ENCODE data around the gene ADORA2A. TPM values are rescaled to one million over a fixed set of nuclear protein-coding genes. Genes with fewer than 3 reads are reported as not detected.

Gene ADORA2A
- polyA plus RNA-seq, 1 donor (not counting 4 experiments of a cell fraction or from before 2014, with no cell fraction given): 0.20 TPM

DNA sequence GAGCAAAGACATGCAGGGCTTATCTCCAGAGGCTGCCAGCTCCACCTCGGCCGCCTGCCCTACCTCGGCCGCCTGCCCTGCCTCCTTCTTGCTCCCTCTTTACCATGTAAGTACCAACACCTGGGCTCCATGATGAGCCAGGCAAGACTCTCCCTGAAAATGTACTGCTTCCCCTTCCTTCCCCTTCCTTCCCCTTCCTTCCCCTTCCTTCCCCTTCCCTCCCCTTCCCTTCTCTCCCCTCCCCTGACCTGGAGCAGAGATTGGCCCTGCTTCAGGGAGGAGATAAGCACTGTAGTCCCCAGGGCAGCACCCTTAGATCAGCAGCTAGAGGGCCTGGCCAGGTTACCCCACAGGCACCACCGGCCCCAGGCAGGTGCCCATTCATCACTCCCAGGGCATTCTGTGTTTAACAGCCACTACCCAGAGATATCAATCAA is 25.4 kb upstream of the ADORA2A start:
- Histone ChIP-seq H2AFZ (ENCODE audit: control insufficient read depth, low read length) (no peak overlapping the region), H4K20me1 (ENCODE audit: control insufficient read depth, extremely low read depth, insufficient read depth, low read length) (peaks cover 7% of the 10 kb centered on the region), H3K4me3 (ENCODE audit: control insufficient read depth in 2 of 3, extremely low read depth in 1 of 3, insufficient read depth in 2 of 3, low read depth in 1 of 3, low read length in 3 of 3) (no peak overlapping the region), H3K9me3 (ENCODE audit: control insufficient read depth, low read depth, low read length) (no peaks in the 10 kb centered on the region), H3K4me1 (ENCODE audit: control insufficient read depth, extremely low read depth, insufficient read depth, low read length) (peaks cover 13% of the 10 kb centered on the region), H3K27ac (ENCODE audit: control insufficient read depth, insufficient read depth, low read length) (no peak overlapping the region), H3K9me1 (ENCODE audit: control insufficient read depth, extremely low read depth, insufficient read depth, low read length) (peaks cover 2% of the 10 kb centered on the region), H3K36me3 (ENCODE audit: control insufficient read depth in 2 of 2, extremely low read depth in 1 of 2, insufficient read depth in 2 of 2, low read length in 2 of 2) (peaks cover 10 to 39% of the 10 kb centered on the region in 2 experiments), H3K27me3 (ENCODE audit: control insufficient read depth, extremely low read depth, insufficient read depth, low read length) (no peaks in the 10 kb centered on the region), H3K4me2 (ENCODE audit: control insufficient read depth, extremely low read depth, insufficient read depth, low read depth, low read length) (peak overlapping the region; percentile 66), H3K79me2 (ENCODE audit: control insufficient read depth, insufficient read depth, low read length) (no peaks in the 10 kb centered on the region), H3K9ac (ENCODE audit: control insufficient read depth, extremely low read depth, insufficient read depth, low read length) (no peak overlapping the region)
- peak; percentile 46 for FAIRE-seq
- TF ChIP-seq EZH2 (IDR thresholded peaks at IDR 0.05; ENCODE audit: low read length): no peak
- TF ChIP-seq, protein P1, sequence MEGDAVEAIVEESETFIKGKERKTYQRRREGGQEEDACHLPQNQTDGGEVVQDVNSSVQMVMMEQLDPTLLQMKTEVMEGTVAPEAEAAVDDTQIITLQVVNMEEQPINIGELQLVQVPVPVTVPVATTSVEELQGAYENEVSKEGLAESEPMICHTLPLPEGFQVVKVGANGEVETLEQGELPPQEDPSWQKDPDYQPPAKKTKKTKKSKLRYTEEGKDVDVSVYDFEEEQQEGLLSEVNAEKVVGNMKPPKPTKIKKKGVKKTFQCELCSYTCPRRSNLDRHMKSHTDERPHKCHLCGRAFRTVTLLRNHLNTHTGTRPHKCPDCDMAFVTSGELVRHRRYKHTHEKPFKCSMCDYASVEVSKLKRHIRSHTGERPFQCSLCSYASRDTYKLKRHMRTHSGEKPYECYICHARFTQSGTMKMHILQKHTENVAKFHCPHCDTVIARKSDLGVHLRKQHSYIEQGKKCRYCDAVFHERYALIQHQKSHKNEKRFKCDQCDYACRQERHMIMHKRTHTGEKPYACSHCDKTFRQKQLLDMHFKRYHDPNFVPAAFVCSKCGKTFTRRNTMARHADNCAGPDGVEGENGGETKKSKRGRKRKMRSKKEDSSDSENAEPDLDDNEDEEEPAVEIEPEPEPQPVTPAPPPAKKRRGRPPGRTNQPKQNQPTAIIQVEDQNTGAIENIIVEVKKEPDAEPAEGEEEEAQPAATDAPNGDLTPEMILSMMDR (optimal IDR thresholded peaks at IDR 0.05 in 1 of 3, IDR thresholded peaks at IDR 0.05 in 1 of 3, conservative IDR thresholded peaks at IDR 0.05 in 1 of 3; ENCODE audit: extremely low read depth in 1 of 3, insufficient read depth in 2 of 3, low read length in 3 of 3): no peak
- dilution Hi-C loops (cut with MboI; ENCODE audit: extremely low pct_ligation_motif_present, low sequenced_read_pairs): no loop called here
- no peak for DNase-seq (ENCODE audit: low read depth, low spot score)

DNA sequence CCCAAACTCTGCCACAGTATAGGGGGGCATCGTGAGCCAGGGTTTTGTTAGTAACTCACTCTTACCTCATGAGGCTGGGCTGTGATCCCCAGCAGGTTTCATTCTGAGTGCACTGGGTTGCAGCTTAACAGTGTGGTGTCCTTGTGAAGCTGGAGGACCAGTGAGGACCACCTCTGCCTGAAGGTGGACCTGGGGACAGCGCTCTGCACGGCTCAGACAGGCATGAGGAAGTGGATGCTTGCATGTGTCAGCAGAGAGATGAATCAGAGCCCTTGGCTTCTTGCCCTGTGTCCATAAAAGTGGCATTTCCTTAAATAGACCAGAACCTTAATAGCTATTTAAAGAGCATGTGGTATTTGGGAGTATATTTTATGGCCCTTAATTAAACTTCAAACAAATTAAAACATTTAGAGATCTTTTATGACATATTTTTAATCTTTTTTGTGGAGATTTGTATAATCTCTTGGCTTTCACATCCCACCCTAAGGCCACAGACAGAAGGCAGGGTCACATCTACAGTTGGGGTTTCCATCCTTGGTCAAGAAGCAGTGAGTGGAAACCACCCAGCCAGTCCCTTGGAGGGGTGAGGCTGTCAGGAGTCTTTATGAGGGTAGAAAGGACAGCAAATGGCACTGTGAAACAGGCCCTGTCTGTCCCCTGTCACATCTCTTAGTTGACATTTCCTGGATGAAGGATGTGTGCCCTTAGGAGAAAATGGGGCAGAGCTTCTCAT is 24.8 kb upstream of the ADORA2A start:
- FAIRE-seq (peak; percentile 96), DNase-seq (ENCODE audit: low read depth, low spot score) (peak; percentile 28)
- Histone ChIP-seq H3K79me2 (ENCODE audit: control insufficient read depth, insufficient read depth, low read length) (no peaks in the 10 kb centered on the region), H3K4me1 (ENCODE audit: control insufficient read depth, extremely low read depth, insufficient read depth, low read length) (peaks cover 17% of the 10 kb centered on the region), H3K36me3 (ENCODE audit: control insufficient read depth in 2 of 2, extremely low read depth in 1 of 2, insufficient read depth in 2 of 2, low read length in 2 of 2) (peaks cover 10 to 36% of the 10 kb centered on the region in 2 experiments), H4K20me1 (ENCODE audit: control insufficient read depth, extremely low read depth, insufficient read depth, low read length) (peaks cover 9% of the 10 kb centered on the region), H3K9me3 (ENCODE audit: control insufficient read depth, low read depth, low read length) (no peaks in the 10 kb centered on the region), H3K9ac (ENCODE audit: control insufficient read depth, extremely low read depth, insufficient read depth, low read length) (no peak overlapping the region), H2AFZ (ENCODE audit: control insufficient read depth, low read length) (no peak overlapping the region), H3K27ac (ENCODE audit: control insufficient read depth, insufficient read depth, low read length) (no peak overlapping the region), H3K9me1 (ENCODE audit: control insufficient read depth, extremely low read depth, insufficient read depth, low read length) (peaks cover 2% of the 10 kb centered on the region), H3K4me3 (ENCODE audit: control insufficient read depth in 2 of 3, extremely low read depth in 1 of 3, insufficient read depth in 2 of 3, low read depth in 1 of 3, low read length in 3 of 3) (no peak overlapping the region), H3K27me3 (ENCODE audit: control insufficient read depth, extremely low read depth, insufficient read depth, low read length) (no peaks in the 10 kb centered on the region), H3K4me2 (ENCODE audit: control insufficient read depth, extremely low read depth, insufficient read depth, low read depth, low read length) (peak overlapping the region; percentile 66)
- TF ChIP-seq EZH2 (IDR thresholded peaks at IDR 0.05; ENCODE audit: low read length): no peak
- TF ChIP-seq, protein P1 (optimal IDR thresholded peaks at IDR 0.05 in 1 of 3, IDR thresholded peaks at IDR 0.05 in 1 of 3, conservative IDR thresholded peaks at IDR 0.05 in 1 of 3; ENCODE audit: extremely low read depth in 1 of 3, insufficient read depth in 2 of 3, low read length in 3 of 3): peak in 1 of 3 experiments; percentile 8
- dilution Hi-C loops (cut with MboI; ENCODE audit: extremely low pct_ligation_motif_present, low sequenced_read_pairs): no loop called here
